ENCODE results near the gene ATOX1.

GRCh38 chr5:151719228-151720000 is 39.0 kb downstream of the ATOX1 start:
- TF ChIP-seq CTCF (conservative IDR thresholded peaks at IDR 0.05; ENCODE audit: low read length) (peak; percentile 73), EZH2phosphoT487 (IDR thresholded peaks at IDR 0.05; ENCODE audit: borderline replicate concordance, low read depth, low read length) (no peak)

Data from OCI-LY7 (cell line).